GM18909 (cell line): ENCODE results near the gene HOXB3.
"Not testable (repeated sequence)": the region's sequence is repeated elsewhere in the genome, so short reads cannot be mapped to it uniquely, and the experiment has no call there.

ENCODE experiments used
- ATAC-seq: cut with Tn5 transposase; IDR thresholded peaks from one replicate; pipeline ENCODE4 v1.9.1; 2021; ENCODE audit warnings: mild to moderate bottlenecking; ENCODE audit not compliant: unreplicated experiment, poor library complexity

Gene HOXB3

GRCh38 chr17:48510761-48511604 lies 79.1 kb downstream of the HOXB3 start:
- ATAC-seq: peak; percentile 50

- no peak for ATAC-seq
Observed at GRCh38 chr17:48510381-48510760, 79.7 kb downstream of the HOXB3 start.

- ATAC-seq: not testable (repeated sequence)
Observed at GRCh38 chr17:48509708-48510107, 80.3 kb downstream of the HOXB3 start.

- ATAC-seq: no peak
Observed at GRCh38 chr17:48506246-48506645, 83.8 kb downstream of the HOXB3 start.

GRCh38 chr17:48505788-48506187 lies 84.3 kb downstream of the HOXB3 start:
- peak; percentile 73 for ATAC-seq

GRCh38 chr17:48504953-48505352 lies 85.1 kb downstream of the HOXB3 start:
- no peak for ATAC-seq

GRCh38 chr17:48503747-48504146 lies 86.3 kb downstream of the HOXB3 start:
- no peak for ATAC-seq

GRCh38 chr17:48502901-48503300 lies 87.1 kb downstream of the HOXB3 start:
- ATAC-seq: no peak

- no peak for ATAC-seq
Observed at GRCh38 chr17:48502312-48502711, 87.7 kb downstream of the HOXB3 start.

GRCh38 chr17:48500435-48501426 lies 89.3 kb downstream of the HOXB3 start:
- no peak for ATAC-seq

GRCh38 chr17:48499735-48500434 lies 90.2 kb downstream of the HOXB3 start:
- no peak for ATAC-seq

- ATAC-seq: no peak
Observed at GRCh38 chr17:48499248-48499647, 90.8 kb downstream of the HOXB3 start.
